GM12865 (cell line): Measurements from ENCODE around the gene DUSP12.

Source experiments
- DNase-seq: peaks from one replicate; pipeline ENCODE4 v3.0.0; 2010; ENCODE audit warnings: low read depth
- H3K4me3 ChIP-seq: 2 replicates; pipeline ENCODE4 v1.5.1; 2011; ENCODE audit warnings: mild to moderate bottlenecking, low read depth, low read length, control low read depth
- CTCF ChIP-seq: IDR thresholded peaks from 2 replicates; pipeline ENCODE4 v1.5.1; 2011; ENCODE audit warnings: low read length, control low read depth, low read depth, inconsistent platforms; ENCODE audit not compliant: insufficient read depth; ENCODE audit errors: missing control alignments

Gene DUSP12

GRCh38 chr1:161749509-161750407, at the start of gene DUSP12:
Gene DUSP12, plus strand, starts transcription at chr1:161749786. Its CDS starts 16 bp downstream, at chr1:161749802.
- peak within 1 kb of the TSS; percentile 76 for H3K4me3 ChIP-seq
- peak; percentile 98 for DNase-seq
- no peak for TF ChIP-seq CTCF

DNA sequence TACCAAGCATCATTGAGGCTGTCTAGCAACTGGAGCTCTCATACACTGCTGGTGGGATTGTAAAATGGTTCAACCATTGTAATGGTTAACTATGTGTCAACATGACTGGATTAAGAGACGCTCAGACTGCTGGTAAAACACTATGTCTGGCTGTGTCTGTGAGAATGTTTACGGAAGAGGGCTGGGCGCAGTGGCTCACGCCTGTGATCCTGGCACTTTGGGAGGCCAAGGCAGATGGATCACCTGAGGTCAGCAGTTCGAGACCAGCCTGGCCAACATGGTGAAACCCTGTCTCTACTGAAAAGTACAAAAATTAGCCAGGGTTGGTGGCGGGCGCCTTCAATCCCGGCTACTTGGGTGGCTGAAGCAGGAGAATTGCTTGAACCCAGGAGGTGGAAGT, 47.3 kb upstream of the DUSP12 start:
- TF ChIP-seq CTCF: no peak
- no peak for DNase-seq
- no peak overlapping the region for H3K4me3 ChIP-seq

- H3K4me3 ChIP-seq: no peak overlapping the region
- peak; percentile 64 for DNase-seq
- TF ChIP-seq CTCF: no peak
These were observed 44.0 kb upstream of the DUSP12 start for GRCh38 chr1:161705537-161705936.

DNA sequence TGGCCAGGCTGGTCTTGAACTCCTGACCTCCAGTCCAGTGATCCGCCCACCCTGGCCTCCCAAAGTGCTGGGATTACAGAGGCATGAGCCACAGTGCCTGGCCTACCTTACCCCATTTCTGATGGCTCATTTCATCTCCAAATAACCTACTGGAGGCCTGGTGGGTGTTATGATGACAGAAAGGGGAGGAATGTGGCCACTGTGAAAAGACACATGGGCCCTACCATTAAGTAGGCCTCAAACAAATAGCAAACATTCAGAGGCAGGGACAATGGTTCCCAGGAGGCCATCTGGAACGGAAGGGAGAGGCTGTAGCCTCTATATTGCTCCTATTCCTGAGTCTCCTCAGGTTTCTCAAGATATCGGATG, 43.5 kb upstream of the DUSP12 start:
- no peak for TF ChIP-seq CTCF
- H3K4me3 ChIP-seq: peak overlapping the region; percentile 80

GRCh38 chr1:161706482-161707347, 42.9 kb upstream of the DUSP12 start, which contains the start of gene FCRLA:
Gene FCRLA, plus strand, starts transcription at chr1:161707229. Its CDS starts 36 bp downstream, at chr1:161707265.
- peak within 1 kb of the TSS; percentile 80 for H3K4me3 ChIP-seq
- DNase-seq: peak; percentile 92
- TF ChIP-seq CTCF: no peak

More for the DNA sequence above, 43.5 kb upstream of the DUSP12 start:
- DNase-seq: peak; percentile 30

DNA sequence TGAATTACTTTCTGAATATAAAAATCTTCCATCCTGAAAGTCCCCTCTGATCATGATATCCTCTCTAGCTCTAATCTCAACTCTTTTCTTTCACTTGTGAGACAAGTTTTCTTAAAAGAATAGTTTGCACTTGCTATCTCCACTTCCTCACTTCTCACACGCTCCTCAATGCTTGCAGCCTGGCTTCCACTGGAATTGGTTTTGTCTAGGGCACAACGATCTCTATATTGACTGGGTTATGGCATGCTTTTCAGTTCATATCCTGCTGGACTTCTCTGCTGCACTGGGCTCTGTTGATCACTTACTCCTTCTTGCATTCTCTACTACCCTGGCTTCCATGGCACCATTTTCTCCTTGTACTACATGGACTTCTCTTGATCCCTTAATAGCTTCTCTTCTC, 42.1 kb upstream of the DUSP12 start:
- DNase-seq: peak; percentile 31
- peak overlapping the region; percentile 80 for H3K4me3 ChIP-seq
- TF ChIP-seq CTCF: no peak
